Spinal cord (tissue), 10 donors: Measurements from ENCODE around the gene DCST1. TPM values are rescaled to one million over a fixed set of nuclear protein-coding genes. Genes with fewer than 3 reads are reported as not detected.
"Not testable (repeated sequence)": the region's sequence is repeated elsewhere in the genome, so short reads cannot be mapped to it uniquely, and the experiment has no call there.

ENCODE experiments used
- DNase-seq, 6 donors: peaks; one replicate each; pipeline versions ENCODE4 v3.0.0 to v3.0.0-alpha.2; 2013 to 2015; ENCODE audit warnings: low spot score in 6 of 6, low read depth in 4 of 6
- H3K27ac ChIP-seq: one replicate; pipeline ENCODE4 v1.5.1; 2013; ENCODE audit warnings: low read depth, low read length, control low read depth
- H3K27me3 ChIP-seq: one replicate; pipeline ENCODE4 v1.6.1; 2013; ENCODE audit warnings: low read length; ENCODE audit not compliant: control insufficient read depth, insufficient read depth
- H3K36me3 ChIP-seq: one replicate; pipeline ENCODE4 v1.6.1; 2013; ENCODE audit warnings: low read length; ENCODE audit not compliant: control insufficient read depth, insufficient read depth
- H3K4me1 ChIP-seq: one replicate; pipeline ENCODE4 v1.6.1; 2013; ENCODE audit warnings: low read length; ENCODE audit not compliant: control insufficient read depth, insufficient read depth
- H3K4me3 ChIP-seq: one replicate; pipeline ENCODE4 v1.5.1; 2013; ENCODE audit warnings: low read depth, low read length, control low read depth
- H3K9me3 ChIP-seq: one replicate; pipeline ENCODE4 v1.6.1; 2013; ENCODE audit warnings: low read length; ENCODE audit not compliant: control insufficient read depth, insufficient read depth
- WGBS: methylation state at CpG from one replicate; pipeline ENCODE4 v1.1.5; 2013; ENCODE audit warnings: missing lambda C conversion rate; ENCODE audit not compliant: insufficient coverage; 5-methylcytosine and 5-hydroxymethylcytosine counted together
- polyA plus RNA-seq, 2 donors: library from polyadenylated mRNA; unstranded; fragments of 120-200 nt; gene quantifications; one replicate each; pipeline ENCODE4 v1.2.1, GENCODE V29; 2013; ENCODE audit not compliant: insufficient read length in 2 of 2
- total RNA-seq, 2 donors: library from RNA; depleted of rRNA in 1 of 2; stranded (reverse); fragments of 120-200 nt in 1 of 2; fragments of >200 nt in 1 of 2; gene quantifications; one replicate each; pipeline versions ENCODE4 v1.2.3 to v1.2.4, GENCODE V29; 2013 to 2014
- donor health status: healthy.

The DCST1 gene
- total and polyA plus RNA-seq, 4 donors, result 0.11 to 0.33 TPM; not detected in 2

GRCh38 chr1:154994591-154994990, 39.0 kb upstream of the DCST1 start:
- H3K27me3 ChIP-seq, result no peaks in the 10 kb centered on the region
- H3K36me3 ChIP-seq, result peaks cover 20% of the 10 kb centered on the region
- no peak overlapping the region for H3K4me3 ChIP-seq
- DNase-seq, result no peak
- no peaks in the 10 kb centered on the region for H3K9me3 ChIP-seq
- H3K27ac ChIP-seq, result no peak overlapping the region
- WGBS, result 90% methylated on average over 3 of the region's 3 CpGs
- H3K4me1 ChIP-seq, result peaks cover 11% of the 10 kb centered on the region

GRCh38 chr1:154995301-154995983, 38.2 kb upstream of the DCST1 start:
- Histone ChIP-seq H3K36me3 (peaks cover 12% of the 10 kb centered on the region), H3K4me1 (peaks cover 20% of the 10 kb centered on the region)
- peak in 3 of 6 donors; percentile 26 to 63 (median 52) for DNase-seq
- H3K4me3 ChIP-seq, H3K27me3 ChIP-seq, H3K27ac ChIP-seq, H3K9me3 ChIP-seq: not testable (repeated sequence)
- WGBS, result 96% methylated on average over 3 of the region's 13 CpGs

GRCh38 chr1:154996966-154997701, 36.5 kb upstream of the DCST1 start:
- Histone ChIP-seq H3K27me3 (no peaks in the 10 kb centered on the region), H3K27ac (no peak overlapping the region), H3K9me3 (no peaks in the 10 kb centered on the region), H3K4me1 (peaks cover 29% of the 10 kb centered on the region), H3K4me3 (no peak overlapping the region), H3K36me3 (peaks cover 4% of the 10 kb centered on the region)
- 89% methylated on average over 13 of the region's 15 CpGs for WGBS
- no peak for DNase-seq

GRCh38 chr1:154998201-154998780, 35.3 kb upstream of the DCST1 start:
- Histone ChIP-seq H3K4me1 (peaks cover 36% of the 10 kb centered on the region), H3K27me3 (peaks cover 4% of the 10 kb centered on the region), H3K9me3 (no peaks in the 10 kb centered on the region), H3K27ac (no peak overlapping the region), H3K4me3 (no peak overlapping the region), H3K36me3 (no peaks in the 10 kb centered on the region)
- 79% methylated on average over 5 of the region's 16 CpGs for WGBS
- DNase-seq, result no peak

GRCh38 chr1:154998818-154999570, 34.6 kb upstream of the DCST1 start:
- peak in 3 of 6 donors; percentile 50 to 85 (median 85) for DNase-seq
- no peaks in the 10 kb centered on the region for H3K9me3 ChIP-seq
- peaks cover 4% of the 10 kb centered on the region for H3K27me3 ChIP-seq
- H3K36me3 ChIP-seq, result no peaks in the 10 kb centered on the region
- H3K4me3 ChIP-seq, result peak overlapping the region; percentile 54
- WGBS, result 16% methylated on average over 32 of the region's 40 CpGs
- peak overlapping the region; percentile 87 for H3K27ac ChIP-seq
- peaks cover 43% of the 10 kb centered on the region for H3K4me1 ChIP-seq

DNA sequence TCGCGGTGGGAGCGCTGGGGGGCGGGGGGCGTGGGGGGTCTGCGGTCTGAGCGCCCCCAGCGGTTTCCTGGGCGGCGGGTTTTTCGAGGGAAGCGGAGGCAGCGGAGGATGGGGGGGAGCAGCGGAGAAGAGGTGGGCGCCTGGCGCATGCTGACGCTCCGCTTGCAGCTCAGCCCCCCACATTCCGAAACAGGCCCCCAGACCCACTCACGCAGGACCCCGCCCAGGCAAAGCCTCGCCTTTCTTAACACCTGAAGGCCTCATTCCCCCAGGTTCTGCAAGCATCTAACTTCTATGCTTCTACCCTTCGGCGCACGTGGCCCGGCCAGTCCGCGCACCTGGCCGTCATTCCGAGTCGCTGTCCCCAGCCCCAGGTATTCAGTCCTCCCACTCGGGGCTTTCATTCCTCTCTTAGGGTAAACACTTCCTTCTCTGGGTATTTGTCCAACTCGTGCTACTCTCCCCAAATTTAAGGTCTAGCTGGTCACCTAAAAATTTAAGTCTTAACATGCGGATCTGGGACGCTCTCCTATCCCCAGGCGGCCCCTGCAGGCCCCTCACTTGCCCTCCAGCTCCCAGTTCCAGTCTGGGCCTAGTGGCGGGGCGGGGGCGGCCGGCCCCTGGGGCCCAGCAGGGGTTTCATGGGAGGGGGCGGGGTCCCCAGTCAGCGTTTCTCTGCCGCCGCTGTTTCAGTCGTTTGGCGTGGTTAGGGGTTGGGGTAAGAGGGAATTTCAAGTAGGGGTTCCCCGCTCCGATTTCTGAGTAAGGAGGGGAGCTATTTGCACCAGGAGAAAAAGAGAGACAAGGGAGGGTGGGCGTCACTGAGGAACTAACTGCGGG, 33.8 kb upstream of the DCST1 start:
- WGBS, result under 1% methylated on average over 41 of the region's 50 CpGs
- H3K9me3 ChIP-seq, result no peaks in the 10 kb centered on the region
- DNase-seq, result peak in 3 of 6 donors; percentile 9 to 45 (median 43)

GRCh38 chr1:155000411-155000725, 33.3 kb upstream of the DCST1 start:
- WGBS, result 0% methylated on average over 7 of the region's 13 CpGs
- peak in 1 of 6 donors; percentile 48 for DNase-seq
- Histone ChIP-seq H3K9me3 (no peaks in the 10 kb centered on the region), H3K27me3 (peaks cover 4% of the 10 kb centered on the region), H3K36me3 (no peaks in the 10 kb centered on the region), H3K4me1 (peaks cover 57% of the 10 kb centered on the region), H3K27ac (peak overlapping the region; percentile 87), H3K4me3 (peak overlapping the region; percentile 57)

More for the DNA sequence above, 33.8 kb upstream of the DCST1 start:
- Histone ChIP-seq H3K27ac (peak overlapping the region; percentile 87), H3K4me1 (peaks cover 51% of the 10 kb centered on the region), H3K4me3 (peak overlapping the region; percentile 57), H3K36me3 (no peaks in the 10 kb centered on the region), H3K27me3 (peaks cover 4% of the 10 kb centered on the region)

- 0% methylated on average over 36 of the region's 43 CpGs for WGBS
- no peaks in the 10 kb centered on the region for H3K36me3 ChIP-seq
- H3K27ac ChIP-seq, result peak overlapping the region; percentile 87
- peak overlapping the region; percentile 57 for H3K4me3 ChIP-seq
- H3K4me1 ChIP-seq, result peaks cover 62% of the 10 kb centered on the region
- H3K9me3 ChIP-seq, result no peaks in the 10 kb centered on the region
- peaks cover 4% of the 10 kb centered on the region for H3K27me3 ChIP-seq
- peak; percentile 87 to 98 (median 92) for DNase-seq
Measured at GRCh38 chr1:155000726-155001424, 32.7 kb upstream of the DCST1 start.
